ENCODE data around the gene SYK. TPM values are rescaled to one million over a fixed set of nuclear protein-coding genes. Genes with fewer than 3 reads are reported as not detected.

SYK gene
- total RNA-seq, 1 donor from 2014 or later, result 15.0 TPM

GRCh38 chr9:90838581-90839154 is 37.0 kb downstream of the SYK start:
- Histone ChIP-seq H3K4me3 (ENCODE audit: low read depth, low read length) (no peak overlapping the region), H3K27me3 (ENCODE audit: control insufficient read depth, insufficient read depth, low read length) (no peaks in the 10 kb centered on the region), H3K36me3 (ENCODE audit: control insufficient read depth, insufficient read depth, low read length) (no peaks in the 10 kb centered on the region)
- DNase-seq (ENCODE audit: low read depth), result no peak
- TF ChIP-seq CTCF (IDR thresholded peaks at IDR 0.05; ENCODE audit: insufficient read depth, low read length, poor library complexity, severe bottlenecking), result no peak

GRCh38 chr9:90839183-90839728 is 37.6 kb downstream of the SYK start:
- Histone ChIP-seq H3K4me3 (ENCODE audit: low read depth, low read length) (no peak overlapping the region), H3K36me3 (ENCODE audit: control insufficient read depth, insufficient read depth, low read length) (no peaks in the 10 kb centered on the region), H3K27me3 (ENCODE audit: control insufficient read depth, insufficient read depth, low read length) (no peaks in the 10 kb centered on the region)
- TF ChIP-seq CTCF (IDR thresholded peaks at IDR 0.05; ENCODE audit: insufficient read depth, low read length, poor library complexity, severe bottlenecking), result no peak
- DNase-seq (ENCODE audit: low read depth), result no peak

GRCh38 chr9:90840696-90841095 is 39.1 kb downstream of the SYK start:
- TF ChIP-seq CTCF (IDR thresholded peaks at IDR 0.05; ENCODE audit: insufficient read depth, low read length, poor library complexity, severe bottlenecking), result no peak
- no peak for DNase-seq (ENCODE audit: low read depth)
- Histone ChIP-seq H3K4me3 (ENCODE audit: low read depth, low read length) (no peak overlapping the region), H3K27me3 (ENCODE audit: control insufficient read depth, insufficient read depth, low read length) (no peaks in the 10 kb centered on the region), H3K36me3 (ENCODE audit: control insufficient read depth, insufficient read depth, low read length) (no peaks in the 10 kb centered on the region)

GRCh38 chr9:90841213-90841612 is 39.6 kb downstream of the SYK start:
- H3K4me3 ChIP-seq (ENCODE audit: low read depth, low read length), result no peak overlapping the region
- no peaks in the 10 kb centered on the region for H3K27me3 ChIP-seq (ENCODE audit: control insufficient read depth, insufficient read depth, low read length)
- H3K36me3 ChIP-seq (ENCODE audit: control insufficient read depth, insufficient read depth, low read length), result no peaks in the 10 kb centered on the region
- no peak for TF ChIP-seq CTCF (IDR thresholded peaks at IDR 0.05; ENCODE audit: insufficient read depth, low read length, poor library complexity, severe bottlenecking)
- no peak for DNase-seq (ENCODE audit: low read depth)

- no peak for DNase-seq (ENCODE audit: low read depth)
- no peak for TF ChIP-seq CTCF (IDR thresholded peaks at IDR 0.05; ENCODE audit: insufficient read depth, low read length, poor library complexity, severe bottlenecking)
- Histone ChIP-seq H3K27me3 (ENCODE audit: control insufficient read depth, insufficient read depth, low read length) (no peaks in the 10 kb centered on the region), H3K4me3 (ENCODE audit: low read depth, low read length) (no peak overlapping the region), H3K36me3 (ENCODE audit: control insufficient read depth, insufficient read depth, low read length) (no peaks in the 10 kb centered on the region)
Measured at GRCh38 chr9:90841615-90842014, 40.0 kb downstream of the SYK start.

Measured in kidney epithelial cell (primary cell).